GM18858 (cell line): ENCODE measurements around the gene ADGRF4.
"Not testable (repeated sequence)": the region's sequence is repeated elsewhere in the genome, so short reads cannot be mapped to it uniquely, and the experiment has no call there.

Experiments used
- ATAC-seq: cut with Tn5 transposase; IDR thresholded peaks from one replicate; pipeline ENCODE4 v1.9.1; 2021; ENCODE audit not compliant: unreplicated experiment

The ADGRF4 gene

GRCh38 chr6:47734831-47735481 lies 36.6 kb downstream of the ADGRF4 start:
- ATAC-seq = no peak

DNA sequence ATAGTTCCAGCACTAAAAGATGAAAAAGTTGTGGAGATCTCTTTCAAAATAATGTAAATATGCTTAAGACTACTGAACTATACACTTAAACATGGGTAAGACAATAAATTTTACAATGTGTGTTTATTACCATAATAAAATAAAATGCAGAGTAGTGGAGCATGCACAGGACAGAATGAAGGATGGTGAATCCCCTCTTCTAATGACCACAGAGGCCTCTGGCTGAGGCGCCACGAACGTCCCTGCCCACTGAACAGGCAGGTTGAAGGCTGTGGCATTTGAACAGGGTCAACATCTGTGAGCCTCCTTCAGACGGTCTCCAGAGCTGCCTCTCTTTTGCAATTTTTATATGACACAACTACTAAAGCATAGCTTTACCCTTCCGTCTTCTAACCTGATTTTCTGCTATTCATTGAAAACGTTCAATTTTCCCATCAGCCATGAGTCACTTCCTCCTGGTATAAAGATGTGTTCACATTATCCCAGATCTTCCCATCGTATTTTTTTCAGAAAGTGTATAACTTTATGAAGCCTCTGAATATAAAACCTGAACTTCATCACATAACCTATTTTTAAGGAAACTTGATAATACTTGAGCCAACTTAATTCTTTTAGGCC lies 37.8 kb downstream of the ADGRF4 start:
- no peak for ATAC-seq

GRCh38 chr6:47737406-47737805 lies 39.0 kb downstream of the ADGRF4 start:
- no peak for ATAC-seq

DNA sequence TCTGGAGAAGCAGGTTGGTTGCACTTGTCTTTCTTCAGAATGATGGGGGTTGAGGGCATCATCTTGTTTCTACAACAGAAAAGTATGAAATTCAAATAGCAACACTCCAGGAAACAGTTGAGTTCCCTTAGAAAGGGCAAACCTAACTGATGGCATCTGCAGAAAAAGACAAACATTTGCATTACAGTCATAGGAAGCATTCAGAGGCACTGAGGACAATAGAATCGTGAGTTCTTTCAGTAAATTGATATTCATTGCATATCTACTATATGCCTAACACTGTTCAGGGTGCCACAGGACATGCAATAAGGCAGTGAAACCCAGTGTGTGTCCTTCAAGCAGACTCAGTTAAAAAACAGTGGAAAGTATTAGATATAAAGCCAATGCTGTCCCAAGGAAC lies 42.3 kb downstream of the ADGRF4 start:
- no peak for ATAC-seq

- peak; percentile 70 for ATAC-seq
These were observed 43.4 kb downstream of the ADGRF4 start for GRCh38 chr6:47741807-47742206.

DNA sequence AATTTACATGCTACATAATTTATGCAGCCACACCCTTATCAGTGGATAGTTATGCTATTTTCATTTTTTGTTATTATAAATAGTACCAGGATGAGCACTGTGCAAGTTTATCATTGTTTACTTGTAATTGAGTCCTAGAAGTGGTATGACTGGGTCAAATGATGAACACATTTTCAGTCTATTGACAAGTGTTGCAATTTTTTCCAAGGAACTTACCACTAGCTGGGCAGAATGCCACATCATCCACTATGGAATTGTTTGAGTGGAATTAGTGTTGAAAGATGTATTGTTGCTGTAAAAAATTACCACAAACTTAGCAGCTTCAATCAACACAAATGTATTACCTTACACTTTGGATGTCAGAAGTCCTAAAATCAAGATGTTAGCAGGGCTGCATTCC lies 45.4 kb downstream of the ADGRF4 start:
- ATAC-seq = no peak

DNA sequence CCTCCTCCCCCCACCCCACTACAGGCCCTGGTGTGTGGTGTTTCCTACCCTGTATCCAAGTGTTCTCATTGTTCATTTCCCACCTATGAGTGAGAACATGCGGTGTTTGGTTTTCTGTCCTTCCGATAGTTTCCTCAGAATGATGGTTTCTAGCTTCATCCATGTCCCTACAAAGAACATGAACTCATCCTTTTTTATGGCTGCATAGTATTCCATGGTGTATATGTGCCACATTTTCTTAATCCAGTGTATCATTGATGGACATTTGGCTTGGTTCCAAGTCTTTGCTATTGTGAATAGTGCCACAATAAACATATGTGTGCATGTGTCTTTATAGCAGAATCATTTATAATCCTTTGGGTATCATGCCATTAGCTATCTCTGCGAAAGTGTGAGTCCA lies 46.9 kb downstream of the ADGRF4 start:
- not testable (repeated sequence) for ATAC-seq

- no peak for ATAC-seq
These were observed 51.4 kb downstream of the ADGRF4 start for GRCh38 chr6:47749757-47750156.

DNA sequence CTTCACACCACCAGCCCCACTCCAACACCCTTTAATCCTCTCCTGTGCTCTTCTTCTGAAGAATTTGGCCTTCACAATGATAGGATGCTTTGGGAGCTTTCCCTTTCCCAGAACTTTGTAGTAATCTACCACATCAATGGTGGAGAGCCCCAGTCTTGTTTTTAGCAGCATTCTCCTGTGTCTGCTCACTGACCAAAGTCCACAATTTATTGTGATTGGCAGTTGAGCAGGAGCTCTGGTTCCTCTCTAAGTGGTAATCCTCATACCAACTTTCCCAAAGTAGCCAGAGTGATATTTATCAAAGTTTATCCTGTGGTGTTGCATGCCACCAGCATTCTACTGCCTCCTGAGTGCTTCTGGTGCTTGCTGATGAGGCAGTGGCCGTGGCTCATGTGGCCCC lies 54.4 kb downstream of the ADGRF4 start:
- ATAC-seq = no peak

- ATAC-seq = no peak
These were observed 61.0 kb downstream of the ADGRF4 start for GRCh38 chr6:47759364-47759763.

DNA sequence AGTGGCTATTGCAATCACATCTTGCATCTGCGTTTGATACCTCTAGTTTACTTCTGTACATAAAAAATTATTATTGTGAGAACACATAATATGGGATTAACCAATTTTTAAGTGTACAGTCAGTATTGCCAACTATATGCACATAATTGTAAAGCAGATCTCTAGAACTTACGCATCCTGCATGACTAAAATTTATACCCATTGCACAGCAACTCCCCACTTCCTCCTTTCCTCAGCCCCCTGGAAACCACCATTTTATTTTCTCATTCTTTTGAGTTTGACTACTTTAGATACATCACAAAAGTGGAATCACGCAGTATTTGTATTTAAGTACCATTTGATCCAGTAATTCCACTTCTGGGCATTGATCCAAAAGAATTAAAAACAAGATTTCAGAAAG lies 64.1 kb downstream of the ADGRF4 start:
- peak; percentile 68 for ATAC-seq

DNA sequence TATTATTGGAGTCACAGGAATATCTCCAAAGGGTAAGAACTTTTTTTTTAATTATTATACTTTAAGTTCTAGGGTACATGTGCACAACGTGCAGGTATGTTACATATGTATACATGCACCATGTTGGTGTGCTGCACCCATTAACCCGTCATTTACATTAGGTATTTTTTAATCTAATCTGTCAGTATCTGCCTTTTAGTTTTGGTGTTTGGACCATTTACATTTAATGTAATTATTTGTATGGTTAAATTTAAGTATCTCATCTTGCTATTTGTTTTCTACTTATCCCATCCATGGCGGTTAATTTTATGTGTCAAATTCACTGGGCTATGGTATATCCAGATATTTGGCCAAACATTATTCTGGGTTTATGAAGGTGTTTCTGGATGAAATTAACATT lies 68.1 kb downstream of the ADGRF4 start:
- no peak for ATAC-seq

- no peak for ATAC-seq
These were observed 68.7 kb downstream of the ADGRF4 start for GRCh38 chr6:47767102-47767501.

- no peak for ATAC-seq
These were observed 71.6 kb downstream of the ADGRF4 start for GRCh38 chr6:47769982-47770381.
